NCI-H1694 treated with DMSO at 0.1 percent for 48 hours (cell line): ENCODE results near the gene FKBP10.
A peak's percentile ranks its signal among the peaks of the same experiment; 100 is the strongest.
"Not testable (repeated sequence)": the region's sequence is repeated elsewhere in the genome, so short reads cannot be mapped to it uniquely, and the experiment has no call there.

ENCODE experiments used
- DNase-seq: peaks from one replicate; lab custom pipeline; 2025; lab: John Stamatoyannopoulos, UW

FKBP10 gene

GRCh38 chr17:41810659-41811548 is 1.9 kb upstream of the FKBP10 start:
- no peak for DNase-seq

- DNase-seq, result peak; percentile 60
Measured at GRCh38 chr17:41811549-41812380, 1.0 kb upstream of the FKBP10 start, which contains the start of gene P3H4. Gene P3H4 (minus strand): TSS chr17:41811949. CDS start chr17:41811915, 34 bp downstream.

GRCh38 chr17:41813152-41813680 is 412 bp downstream of the FKBP10 start:
- DNase-seq, result no peak

- DNase-seq, result no peak
Measured at GRCh38 chr17:41813699-41814124, 908 bp downstream of the FKBP10 start.

GRCh38 chr17:41814195-41814594 is 1.4 kb downstream of the FKBP10 start:
- no peak for DNase-seq

GRCh38 chr17:41816637-41817320 is 4.0 kb downstream of the FKBP10 start:
- no peak for DNase-seq

- no peak for DNase-seq
Measured at GRCh38 chr17:41818024-41818423, 5.2 kb downstream of the FKBP10 start.

GRCh38 chr17:41821776-41822175 is 9.0 kb downstream of the FKBP10 start:
- no peak for DNase-seq

GRCh38 chr17:41822216-41823140 is 9.7 kb downstream of the FKBP10 start:
- DNase-seq, result no peak

- DNase-seq, result no peak
Measured at GRCh38 chr17:41823141-41823524, 10.3 kb downstream of the FKBP10 start.

- DNase-seq, result no peak
Measured at GRCh38 chr17:41823580-41823979, 10.8 kb downstream of the FKBP10 start.

GRCh38 chr17:41824086-41824485 is 11.3 kb downstream of the FKBP10 start:
- no peak for DNase-seq

GRCh38 chr17:41825175-41825845 is 12.5 kb downstream of the FKBP10 start:
- DNase-seq, result no peak

- DNase-seq, result not testable (repeated sequence)
Measured at GRCh38 chr17:41829961-41830360, 17.2 kb downstream of the FKBP10 start.

- DNase-seq, result no peak
Measured at GRCh38 chr17:41835214-41835799, 22.5 kb downstream of the FKBP10 start.

- peak; percentile 44 for DNase-seq
Measured at GRCh38 chr17:41835800-41836549, 23.2 kb downstream of the FKBP10 start, which contains the start of gene NT5C3B. Gene NT5C3B (minus strand): TSS chr17:41836232. CDS start chr17:41836193, 39 bp downstream.

- no peak for DNase-seq
Measured at GRCh38 chr17:41836550-41837196, 23.9 kb downstream of the FKBP10 start.

- DNase-seq, result no peak
Measured at GRCh38 chr17:41837761-41838538, 25.1 kb downstream of the FKBP10 start, which contains the start of gene KLHL10. Gene KLHL10 (plus strand): TSS chr17:41837825. CDS start chr17:41837933, 108 bp downstream.
